Pulmonary artery endothelial cell (primary cell): Measurements from ENCODE around the gene PODN. TPM values are rescaled to one million over a fixed set of nuclear protein-coding genes. Genes with fewer than 3 reads are reported as not detected.

Experiments used
- DNase-seq: peaks from one replicate; pipeline ENCODE4 v3.0.0-alpha.2; 2011; ENCODE audit warnings: low read depth, low spot score
- total RNA-seq: library from RNA; depleted of rRNA; stranded (reverse); fragments of >200 nt; gene quantifications from 2 replicates; pipeline ENCODE4 v1.2.3, GENCODE V29; 2014

Gene PODN
- total RNA-seq, 1 donor from 2014 or later = 0.26 TPM

- no peak for DNase-seq
Measured at GRCh38 chr1:53089478-53090226, 27.6 kb downstream of the PODN start.

GRCh38 chr1:53090227-53091147 lies 28.5 kb downstream of the PODN start:
- no peak for DNase-seq

- DNase-seq = no peak
Measured at GRCh38 chr1:53091841-53092645, 30.0 kb downstream of the PODN start.

GRCh38 chr1:53092659-53093450 lies 30.8 kb downstream of the PODN start:
- no peak for DNase-seq

GRCh38 chr1:53093451-53093754 lies 31.4 kb downstream of the PODN start:
- no peak for DNase-seq

- no peak for DNase-seq
Measured at GRCh38 chr1:53093778-53094532, 31.9 kb downstream of the PODN start.

GRCh38 chr1:53094533-53094919 lies 32.5 kb downstream of the PODN start:
- no peak for DNase-seq

- DNase-seq = no peak
Measured at GRCh38 chr1:53104289-53104913, 42.4 kb downstream of the PODN start.

- DNase-seq = no peak
Measured at GRCh38 chr1:53107090-53107489, 45.1 kb downstream of the PODN start.

- no peak for DNase-seq
Measured at GRCh38 chr1:53107570-53108322, 45.7 kb downstream of the PODN start.

GRCh38 chr1:53108646-53109580 lies 46.9 kb downstream of the PODN start:
- DNase-seq = no peak

- no peak for DNase-seq
Measured at GRCh38 chr1:53110370-53111072, 48.5 kb downstream of the PODN start.

- DNase-seq = no peak
Measured at GRCh38 chr1:53111073-53111556, 49.1 kb downstream of the PODN start.

- no peak for DNase-seq
Measured at GRCh38 chr1:53111693-53112092, 49.7 kb downstream of the PODN start.

GRCh38 chr1:53112271-53112774 lies 50.3 kb downstream of the PODN start:
- DNase-seq = no peak

- no peak for DNase-seq
Measured at GRCh38 chr1:53112861-53113260, 50.8 kb downstream of the PODN start.

GRCh38 chr1:53114090-53114489 lies 52.1 kb downstream of the PODN start:
- DNase-seq = no peak
